KOPT-K1 (cell line): ENCODE data around the gene IPO7.
"Not testable (repeated sequence)": the region's sequence is repeated elsewhere in the genome, so short reads cannot be mapped to it uniquely, and the experiment has no call there.

Experiments used
- H3K27ac ChIP-seq: fragments of 200-600 bp; sonication (generic); 2 replicates; pipeline ENCODE4 v1.5.1; 2016; ENCODE audit warnings: antibody characterized with exemption, mild to moderate bottlenecking, low read depth, low read length; ENCODE audit not compliant: poor library complexity, severe bottlenecking
- H3K36me3 ChIP-seq: fragments of 200-600 bp; sonication (generic); 2 replicates; pipeline ENCODE4 v1.5.1; 2017; ENCODE audit warnings: antibody characterized with exemption, mild to moderate bottlenecking, low read length, moderate library complexity; ENCODE audit not compliant: insufficient read depth
- H3K9me3 ChIP-seq: fragments of 200-600 bp; sonication (generic); 2 replicates; pipeline ENCODE4 v1.5.1; 2017; ENCODE audit warnings: antibody characterized with exemption, low read length, mild to moderate bottlenecking; ENCODE audit not compliant: insufficient read depth, poor library complexity, severe bottlenecking

Gene IPO7

GRCh38 chr11:9384535-9385326 is at the start of gene IPO7:
IPO7 (plus strand) TSS chr11:9384652; CDS start chr11:9384764, 112 bp downstream.
- Histone ChIP-seq H3K9me3 (no peaks in the 10 kb centered on the region), H3K27ac (peak within 1 kb of the TSS; percentile 92), H3K36me3 (peaks cover 28% of the 10 kb centered on the region)

GRCh38 chr11:9341638-9342178 is 42.7 kb upstream of the IPO7 start:
- H3K27ac ChIP-seq = no peak overlapping the region
- no peaks in the 10 kb centered on the region for H3K36me3 ChIP-seq
- H3K9me3 ChIP-seq = no peaks in the 10 kb centered on the region

- Histone ChIP-seq H3K9me3 (no peaks in the 10 kb centered on the region), H3K27ac (peak overlapping the region; percentile 50), H3K36me3 (no peaks in the 10 kb centered on the region)
These were observed 40.3 kb upstream of the IPO7 start for GRCh38 chr11:9344061-9344680.

- Histone ChIP-seq H3K9me3 (no peaks in the 10 kb centered on the region), H3K27ac (peak overlapping the region; percentile 18), H3K36me3 (no peaks in the 10 kb centered on the region)
These were observed 37.4 kb upstream of the IPO7 start for GRCh38 chr11:9347100-9347499.

- not testable (repeated sequence) for H3K36me3 ChIP-seq, H3K9me3 ChIP-seq
- H3K27ac ChIP-seq = peak overlapping the region; percentile 56
These were observed 36.7 kb upstream of the IPO7 start for GRCh38 chr11:9347779-9348178.

GRCh38 chr11:9351321-9351881 is 33.1 kb upstream of the IPO7 start:
- Histone ChIP-seq H3K9me3 (no peaks in the 10 kb centered on the region), H3K27ac (no peak overlapping the region), H3K36me3 (no peaks in the 10 kb centered on the region)

GRCh38 chr11:9357041-9357440 is 27.4 kb upstream of the IPO7 start:
- H3K27ac ChIP-seq = no peak overlapping the region
- no peaks in the 10 kb centered on the region for H3K36me3 ChIP-seq
- no peaks in the 10 kb centered on the region for H3K9me3 ChIP-seq

- not testable (repeated sequence) for H3K36me3 ChIP-seq, H3K9me3 ChIP-seq, H3K27ac ChIP-seq
These were observed 23.4 kb upstream of the IPO7 start for GRCh38 chr11:9360862-9361622.

- no peaks in the 10 kb centered on the region for H3K36me3 ChIP-seq
- no peak overlapping the region for H3K27ac ChIP-seq
- no peaks in the 10 kb centered on the region for H3K9me3 ChIP-seq
These were observed 22.0 kb upstream of the IPO7 start for GRCh38 chr11:9362393-9362863.

GRCh38 chr11:9363954-9364912 is 20.2 kb upstream of the IPO7 start:
- Histone ChIP-seq H3K9me3 (no peaks in the 10 kb centered on the region), H3K36me3 (no peaks in the 10 kb centered on the region), H3K27ac (peak overlapping the region; percentile 69)

GRCh38 chr11:9367551-9367950 is 16.9 kb upstream of the IPO7 start:
- Histone ChIP-seq H3K36me3 (no peaks in the 10 kb centered on the region), H3K27ac (no peak overlapping the region), H3K9me3 (no peaks in the 10 kb centered on the region)

- Histone ChIP-seq H3K9me3 (no peaks in the 10 kb centered on the region), H3K36me3 (no peaks in the 10 kb centered on the region), H3K27ac (no peak overlapping the region)
These were observed 7.4 kb upstream of the IPO7 start for GRCh38 chr11:9377036-9377435.

GRCh38 chr11:9379041-9379440 is 5.4 kb upstream of the IPO7 start:
- H3K36me3 ChIP-seq = no peaks in the 10 kb centered on the region
- no peak overlapping the region for H3K27ac ChIP-seq
- H3K9me3 ChIP-seq = no peaks in the 10 kb centered on the region

- Histone ChIP-seq H3K36me3 (no peaks in the 10 kb centered on the region), H3K27ac (no peak overlapping the region)
These were observed 3.7 kb upstream of the IPO7 start for GRCh38 chr11:9380773-9381172.

More at GRCh38 chr11:9380773-9381172, 3.7 kb upstream of the IPO7 start:
- H3K9me3 ChIP-seq = no peaks in the 10 kb centered on the region
